H1 (cell line): ENCODE data around the gene USH1G. TPM values are rescaled to one million over a fixed set of nuclear protein-coding genes. Genes with fewer than 3 reads are reported as not detected.

Source experiments
- CTCF ChIA-PET: fragments of 300-600 bp; sonication (Branson Sonifier 250); formaldehyde crosslinking; loops from one replicate; lab custom pipeline; 2021; ENCODE audit not compliant: partially characterized antibody; lab: Charles Lee
- POLR2A ChIA-PET: fragments of 300-600 bp; sonication (Branson Sonifier 250); formaldehyde crosslinking; loops from one replicate; lab custom pipeline; 2021; ENCODE audit warnings: inconsistent platforms; ENCODE audit not compliant: partially characterized antibody; lab: Charles Lee
- DNase-seq, 2 experiments: peaks; one replicate each; pipeline versions ENCODE4 v3.0.0 to v3.0.0-alpha.2; 2010 to 2022; ENCODE audit warnings: low spot score in 2 of 2, low read depth in 1 of 2, mixed read lengths in 1 of 2
- FAIRE-seq: peaks from 2 replicates; lab custom pipeline; 2011; peaks lifted over from hg19 to GRCh38; lab: Jason Lieb, UNC
- H2AFZ ChIP-seq: 2 replicates; pipeline ENCODE4 v1.8.1; 2012; ENCODE audit warnings: low read length, inconsistent platforms
- H2AK5ac ChIP-seq: 2 replicates; pipeline ENCODE4 v1.6.1; 2013; ENCODE audit warnings: low read depth, low read length
- H2BK120ac ChIP-seq: replicated peaks from 2 replicates; pipeline ENCODE3; 2013; ENCODE audit warnings: low read depth, low read length, inconsistent platforms
- H2BK12ac ChIP-seq: 2 replicates; pipeline ENCODE4 v1.6.1; 2013; ENCODE audit warnings: low read depth, low read length
- H2BK15ac ChIP-seq: 2 replicates; pipeline ENCODE4 v1.6.1; 2013; ENCODE audit warnings: low read length
- H2BK20ac ChIP-seq: 2 replicates; pipeline ENCODE4 v1.6.1; 2013; ENCODE audit warnings: low read length
- H2BK5ac ChIP-seq: 2 replicates; pipeline ENCODE4 v1.6.1; 2013; ENCODE audit warnings: low read depth, low read length
- H3K14ac ChIP-seq: 2 replicates; pipeline ENCODE4 v1.6.1; 2013; ENCODE audit warnings: inconsistent platforms; ENCODE audit not compliant: insufficient read length
- H3K18ac ChIP-seq: 2 replicates; pipeline ENCODE4 v1.6.1; 2013; ENCODE audit warnings: low read length; ENCODE audit errors: extremely low read depth
- H3K23ac ChIP-seq: 2 replicates; pipeline ENCODE4 v1.6.1; 2013; ENCODE audit warnings: inconsistent platforms; ENCODE audit not compliant: insufficient read length
- H3K23me2 ChIP-seq: 2 replicates; pipeline ENCODE4 v1.6.1; 2013; ENCODE audit warnings: low read depth, low read length
- H3K27ac ChIP-seq: 2 replicates; pipeline ENCODE4 v1.6.1; 2011; ENCODE audit warnings: low read depth, low read length, inconsistent platforms
- H3K27me3 ChIP-seq, 4 experiments: replicated peaks in 1 of 4; 1 replicate in 1 of 4; 2 replicates in 3 of 4; pipeline versions ENCODE4 v1.6.1 to v1.8.1; 2011 to 2013; ENCODE audit warnings: low read length in 3 of 4, mild to moderate bottlenecking in 3 of 4, inconsistent platforms in 2 of 4, mixed read lengths in 2 of 4, moderate library complexity in 1 of 4; ENCODE audit not compliant: control insufficient read depth in 3 of 4, insufficient read depth in 3 of 4; ENCODE audit errors: extremely low read depth in 1 of 4
- H3K36me3 ChIP-seq, 4 experiments: 2 replicates each; pipeline versions ENCODE4 v1.6.1 to v1.8.1; 2011 to 2013; ENCODE audit warnings: mild to moderate bottlenecking in 4 of 4, low read length in 3 of 4, moderate library complexity in 2 of 4, control low read depth in 1 of 4, inconsistent platforms in 1 of 4; ENCODE audit not compliant: insufficient read depth in 4 of 4, control insufficient read depth in 2 of 4
- H3K4ac ChIP-seq: replicated peaks from 2 replicates; pipeline ENCODE3; 2013; ENCODE audit warnings: low read length, low read depth, mixed read lengths, inconsistent platforms; ENCODE audit not compliant: insufficient read length
- H3K4me1 ChIP-seq, 4 experiments: replicated peaks in 1 of 4; 1 replicate in 1 of 4; 2 replicates in 3 of 4; pipeline versions ENCODE4 v1.6.1 to v1.8.1; 2011 to 2013; ENCODE audit warnings: low read length in 3 of 4, inconsistent platforms in 2 of 4, mixed read lengths in 1 of 4; ENCODE audit not compliant: insufficient read depth in 4 of 4, control insufficient read depth in 3 of 4
- H3K4me2 ChIP-seq, 2 experiments: 2 replicates each; pipeline versions ENCODE4 v1.6.1 to v1.8.1; 2011 to 2013; ENCODE audit warnings: low read depth in 2 of 2, low read length in 2 of 2, control low read depth in 1 of 2, inconsistent platforms in 1 of 2, mild to moderate bottlenecking in 1 of 2; ENCODE audit not compliant: insufficient read depth in 1 of 2
- H3K4me3 ChIP-seq, 4 experiments: fragments of 200-600, 300-600 bp in 1 of 4; sonication (generic), shearing (Covaris generic), sonication (Bioruptor Twin) in 1 of 4; 2 replicates each; pipeline versions ENCODE4 v1.5.1 to v1.8.1; 2011 to 2016; ENCODE audit warnings: low read length in 4 of 4, low read depth in 3 of 4, control low read depth in 2 of 4, inconsistent platforms in 2 of 4, mild to moderate bottlenecking in 2 of 4, mixed read lengths in 1 of 4, moderate library complexity in 1 of 4; ENCODE audit not compliant: insufficient read depth in 2 of 4; ENCODE audit errors: extremely low read depth in 1 of 4
- H3K56ac ChIP-seq: replicated peaks from 2 replicates; pipeline ENCODE3; 2013; ENCODE audit warnings: low read depth, mild to moderate bottlenecking, mixed read lengths, low read length, inconsistent platforms; ENCODE audit not compliant: insufficient read length
- H3K79me1 ChIP-seq: 2 replicates; pipeline ENCODE4 v1.6.1; 2013; ENCODE audit warnings: low read depth, low read length, control low read depth
- H3K79me2 ChIP-seq, 2 experiments: 2 replicates each; pipeline versions ENCODE4 v1.6.1 to v1.8.1; 2012 to 2013; ENCODE audit warnings: low read length in 2 of 2, mild to moderate bottlenecking in 2 of 2, inconsistent platforms in 1 of 2; ENCODE audit not compliant: insufficient read depth in 2 of 2, control insufficient read depth in 1 of 2
- H3K9ac ChIP-seq, 4 experiments: replicated peaks in 1 of 4; 1 replicate in 1 of 4; 2 replicates in 3 of 4; pipeline versions ENCODE4 v1.6.1 to v1.8.1; 2011 to 2013; ENCODE audit warnings: low read depth in 3 of 4, low read length in 3 of 4, control low read depth in 2 of 4, mild to moderate bottlenecking in 2 of 4, moderate library complexity in 2 of 4, inconsistent platforms in 1 of 4; ENCODE audit errors: extremely low read depth in 1 of 4
- H3K9me3 ChIP-seq, 2 experiments: 2 replicates each; pipeline versions ENCODE4 v1.6.1 to v1.8.1; 2012 to 2013; ENCODE audit warnings: mild to moderate bottlenecking in 2 of 2, moderate library complexity in 2 of 2, control low read depth in 1 of 2, inconsistent platforms in 1 of 2, low read depth in 1 of 2, low read length in 1 of 2, mixed read lengths in 1 of 2; ENCODE audit not compliant: insufficient read depth in 2 of 2
- H4K20me1 ChIP-seq, 2 experiments: replicated peaks in 1 of 2; 2 replicates each; pipeline versions ENCODE3 to v1.8.1; 2011 to 2013; ENCODE audit warnings: inconsistent platforms in 2 of 2, low read length in 2 of 2, mild to moderate bottlenecking in 1 of 2; ENCODE audit not compliant: insufficient read depth in 2 of 2, control insufficient read depth in 1 of 2
- H4K5ac ChIP-seq: 2 replicates; pipeline ENCODE4 v1.6.1; 2013; ENCODE audit warnings: low read length, low read depth, mixed read lengths, inconsistent platforms; ENCODE audit not compliant: insufficient read length
- H4K8ac ChIP-seq: 2 replicates; pipeline ENCODE4 v1.8.0; 2013; ENCODE audit warnings: mild to moderate bottlenecking, moderate library complexity, low read length, inconsistent platforms; ENCODE audit not compliant: insufficient read depth; ENCODE audit errors: extremely low read depth
- H4K91ac ChIP-seq: replicated peaks from 2 replicates; pipeline ENCODE3; 2013; ENCODE audit warnings: low read length, mixed read lengths, inconsistent platforms; ENCODE audit not compliant: insufficient read length
- JUN ChIP-seq: IDR thresholded peaks from 2 replicates; pipeline ENCODE4 v1.6.1; 2011; ENCODE audit warnings: low read depth, mild to moderate bottlenecking, improper control_type of control experiment, low read length
- RBBP5 ChIP-seq: IDR thresholded peaks from 2 replicates; pipeline ENCODE4 v1.7.1; 2012; ENCODE audit warnings: low read depth, mild to moderate bottlenecking, inconsistent platforms, low read length, moderate library complexity, borderline replicate concordance
- RNF2 ChIP-seq: fragments of 200-900, 300-1000 bp; sonication (generic); IDR thresholded peaks from 2 replicates; pipeline ENCODE4 v1.7.1; 2016; ENCODE audit warnings: borderline replicate concordance, low read depth, mild to moderate bottlenecking, antibody characterized with exemption, low read length; ENCODE audit not compliant: poor library complexity, severe bottlenecking; ENCODE audit errors: missing control alignments
- RXRA ChIP-seq: IDR thresholded peaks from 2 replicates; pipeline ENCODE4 v1.6.1; 2011; ENCODE audit warnings: low read depth, mild to moderate bottlenecking, low read length, moderate library complexity; ENCODE audit not compliant: insufficient read depth
- SIN3A ChIP-seq, 2 experiments: IDR thresholded peaks in 1 of 2; conservative IDR thresholded peaks in 1 of 2; 2 replicates each; pipeline ENCODE4 v1.6.1; 2011 to 2012; ENCODE audit warnings: low read length in 2 of 2, improper control_type of control experiment in 1 of 2, low read depth in 1 of 2, mild to moderate bottlenecking in 1 of 2
- WGBS, 2 experiments: shearing (Covaris generic) in 1 of 2; methylation state at CpG; one replicate each; pipeline versions ENCODE4 v1.1.6 to v1.1.7; 2013 to 2015; ENCODE audit warnings: low lambda C conversion rate in 2 of 2, mixed read lengths in 2 of 2, inconsistent platforms in 1 of 2, low coverage in 1 of 2, missing lambda C conversion rate in 1 of 2; ENCODE audit not compliant: insufficient replicate concordance in 2 of 2, insufficient coverage in 1 of 2, insufficient read length in 1 of 2; ENCODE audit errors: extremely low coverage in 1 of 2, missing lambda C conversion rate in 1 of 2; 5-methylcytosine and 5-hydroxymethylcytosine counted together
- polyA plus RNA-seq, 7 experiments: library from polyadenylated mRNA; depleted of rRNA in 3 of 7; stranded (reverse) in 5 of 7; unstranded in 2 of 7; fragments of >200 nt in 5 of 7; fragments of 200-250 nt in 2 of 7; gene quantifications; 1 replicate in 5 of 7; 2 replicates in 1 of 7; 4 replicates in 1 of 7; pipeline versions ENCODE4 v1.2.1 to v1.2.3, GENCODE V29; 2011 to 2013; ENCODE audit warnings: missing spikeins in 2 of 7, mixed read lengths in 2 of 7
- total RNA-seq: library from RNA; stranded (reverse); fragmentation: NEBNext Ultra II Directional; extraction: Animal tissue kit (Norgen Biotek cat#: 25700); gene quantifications from 2 replicates; pipeline ENCODE4 v1.2.1, GENCODE V29; 2021

The USH1G gene
- total and polyA plus RNA-seq, 2 of the 8 experiments (the other 6 are each of a cell fraction or from before 2014, with no cell fraction given), result 1.6 to 4.3 TPM

- Histone ChIP-seq H3K9ac (peak overlapping the region in 1 of 4 experiments; percentile 5; a peak in 1 of 7 replicates), H3K79me1 (peaks cover 7% of the 10 kb centered on the region; the same call in 1 of the 2 replicates), H3K23me2 (peaks cover 10% of the 10 kb centered on the region), H2BK12ac (peak overlapping the region; percentile 43; the same call in 1 of the 2 replicates), H4K8ac (no peak overlapping the region), H3K79me2 (no peaks in the 10 kb centered on the region; a peak in 1 of 4 replicates), H4K20me1 (peaks cover 1 to 3% of the 10 kb centered on the region in 2 experiments), H2BK120ac (no peak overlapping the region), H2AFZ (no peak overlapping the region), H3K9me3 (no peaks in the 10 kb centered on the region), H3K23ac (no peak overlapping the region), H4K5ac (no peak overlapping the region), H3K4ac (no peak overlapping the region), H3K56ac (no peak overlapping the region), H3K27ac (no peak overlapping the region), H2BK20ac (0 out of 2 replicates have a peak overlapping the region, but pooled peaks have one; percentile 7), H3K4me3 (peak overlapping the region in 3 of 4 experiments; percentile 76 to 92 (median 79); a peak in 6 of 8 replicates), H3K4me2 (peak overlapping the region; percentile 94 to 100), H2BK15ac (no peak overlapping the region), H4K91ac (no peak overlapping the region), H3K4me1 (peaks cover 0 to 14% (median 6%) of the 10 kb centered on the region in 4 experiments; a peak in 6 of 7 replicates), H2BK5ac (no peak overlapping the region), H3K27me3 (peaks cover 0 to 3% (median 0%) of the 10 kb centered on the region in 4 experiments; a peak in 2 of 7 replicates), H3K18ac (no peak overlapping the region), H3K36me3 (no peaks in the 10 kb centered on the region), H3K14ac (no peak overlapping the region), H2AK5ac (0 out of 2 replicates have a peak overlapping the region, but pooled peaks have one; percentile 40)
- CTCF ChIA-PET, result interaction anchor here (1.2 to 81.0 kb wide), 6 partner anchors 10 to 89 kb away, joined by 3 to 2981 read pairs (median 8); partner anchors contain the start of genes GRIN2C, NAT9 and OTOP2
- FAIRE-seq (no peak), DNase-seq (no peak)
- 84 to 100% methylated on average over 2 to 11 of the region's 11 CpGs for WGBS, 2 experiments
- TF ChIP-seq JUN (no peak), RXRA (no peak), SIN3A (conservative IDR thresholded peaks at IDR 0.05 in 1 of 2, IDR thresholded peaks at IDR 0.05 in 1 of 2; ENCODE audit: low read depth in 1 of 2, low read length in 2 of 2) (no peak), RBBP5 (no peak), RNF2 (no peak)
- POLR2A ChIA-PET, result interaction anchor here (0.6 to 2.6 kb wide), 3 partner anchors 9 to 139 kb away, joined by 3 to 17 read pairs (median 3); no protein-coding TSS in a partner anchor
Observed at GRCh38 chr17:74871356-74872076, 51.5 kb downstream of the USH1G start.
